OCI-LY3 (cell line): ENCODE data around the gene PAQR6.

ENCODE experiments used
- EZH2phosphoT487 ChIP-seq: fragments of 200-600 bp; shearing (Covaris generic); IDR thresholded peaks from 2 replicates; pipeline ENCODE4 v1.6.1; 2018; ENCODE audit warnings: antibody characterized with exemption, mixed run types, low read depth
- TF ChIP-seq, protein P1 (sequence below): fragments of 200-600, 300-600 bp; sonication (generic); IDR thresholded peaks from 2 replicates; pipeline ENCODE4 v1.5.1; 2014; ENCODE audit warnings: antibody characterized with exemption, low read length, low read depth

DNA sequence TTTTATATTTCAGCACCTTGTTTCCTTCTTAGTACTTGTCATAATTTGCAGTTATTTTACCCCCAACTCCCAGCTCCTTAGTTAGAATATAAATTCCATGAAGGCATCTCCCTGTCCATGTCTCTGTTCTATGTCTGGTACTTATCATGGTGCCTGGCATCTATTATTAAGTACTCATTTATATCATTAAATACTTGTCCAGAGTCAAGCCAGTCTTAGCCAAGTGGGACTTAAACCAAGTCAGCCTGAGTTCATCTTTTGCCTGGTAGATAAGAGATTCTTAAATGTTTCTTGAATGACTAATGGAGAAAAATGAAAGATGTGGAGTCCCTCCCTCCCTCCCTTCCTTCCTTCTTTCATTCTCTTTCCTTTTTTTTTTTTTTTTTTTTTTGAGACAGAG lies 44.5 kb downstream of the PAQR6 start:
- TF ChIP-seq, protein P1, sequence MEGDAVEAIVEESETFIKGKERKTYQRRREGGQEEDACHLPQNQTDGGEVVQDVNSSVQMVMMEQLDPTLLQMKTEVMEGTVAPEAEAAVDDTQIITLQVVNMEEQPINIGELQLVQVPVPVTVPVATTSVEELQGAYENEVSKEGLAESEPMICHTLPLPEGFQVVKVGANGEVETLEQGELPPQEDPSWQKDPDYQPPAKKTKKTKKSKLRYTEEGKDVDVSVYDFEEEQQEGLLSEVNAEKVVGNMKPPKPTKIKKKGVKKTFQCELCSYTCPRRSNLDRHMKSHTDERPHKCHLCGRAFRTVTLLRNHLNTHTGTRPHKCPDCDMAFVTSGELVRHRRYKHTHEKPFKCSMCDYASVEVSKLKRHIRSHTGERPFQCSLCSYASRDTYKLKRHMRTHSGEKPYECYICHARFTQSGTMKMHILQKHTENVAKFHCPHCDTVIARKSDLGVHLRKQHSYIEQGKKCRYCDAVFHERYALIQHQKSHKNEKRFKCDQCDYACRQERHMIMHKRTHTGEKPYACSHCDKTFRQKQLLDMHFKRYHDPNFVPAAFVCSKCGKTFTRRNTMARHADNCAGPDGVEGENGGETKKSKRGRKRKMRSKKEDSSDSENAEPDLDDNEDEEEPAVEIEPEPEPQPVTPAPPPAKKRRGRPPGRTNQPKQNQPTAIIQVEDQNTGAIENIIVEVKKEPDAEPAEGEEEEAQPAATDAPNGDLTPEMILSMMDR = no peak
- no peak for TF ChIP-seq EZH2phosphoT487
